ENCODE results near the gene VEZT.
"Not testable (repeated sequence)": the region's sequence is repeated elsewhere in the genome, so short reads cannot be mapped to it uniquely, and the experiment has no call there.

Gene VEZT

DNA sequence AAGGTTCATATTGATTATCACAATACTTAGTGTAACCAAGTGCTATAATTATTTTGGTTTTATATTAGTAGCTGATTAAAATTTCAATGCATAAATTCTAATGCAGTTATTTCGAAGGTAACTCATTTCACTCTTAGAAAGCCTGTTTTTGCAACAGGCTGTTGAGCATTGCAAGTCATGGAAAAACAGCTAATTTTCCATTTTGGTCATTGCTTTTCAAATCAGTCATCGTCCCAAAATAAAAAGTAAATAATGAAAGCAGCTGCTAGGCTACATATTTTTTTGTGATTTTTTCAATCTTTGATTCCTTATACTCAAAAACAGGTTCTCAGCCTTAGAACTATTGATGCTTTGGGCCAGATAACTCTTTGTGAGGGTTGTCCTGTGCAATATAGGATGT, 22.9 kb downstream of the VEZT start:
- peaks cover 2% of the 10 kb centered on the region for H3K9me3 ChIP-seq (ENCODE audit: severe bottlenecking)
- peaks cover 29% of the 10 kb centered on the region for H3K36me3 ChIP-seq
- TF ChIP-seq, protein P1, sequence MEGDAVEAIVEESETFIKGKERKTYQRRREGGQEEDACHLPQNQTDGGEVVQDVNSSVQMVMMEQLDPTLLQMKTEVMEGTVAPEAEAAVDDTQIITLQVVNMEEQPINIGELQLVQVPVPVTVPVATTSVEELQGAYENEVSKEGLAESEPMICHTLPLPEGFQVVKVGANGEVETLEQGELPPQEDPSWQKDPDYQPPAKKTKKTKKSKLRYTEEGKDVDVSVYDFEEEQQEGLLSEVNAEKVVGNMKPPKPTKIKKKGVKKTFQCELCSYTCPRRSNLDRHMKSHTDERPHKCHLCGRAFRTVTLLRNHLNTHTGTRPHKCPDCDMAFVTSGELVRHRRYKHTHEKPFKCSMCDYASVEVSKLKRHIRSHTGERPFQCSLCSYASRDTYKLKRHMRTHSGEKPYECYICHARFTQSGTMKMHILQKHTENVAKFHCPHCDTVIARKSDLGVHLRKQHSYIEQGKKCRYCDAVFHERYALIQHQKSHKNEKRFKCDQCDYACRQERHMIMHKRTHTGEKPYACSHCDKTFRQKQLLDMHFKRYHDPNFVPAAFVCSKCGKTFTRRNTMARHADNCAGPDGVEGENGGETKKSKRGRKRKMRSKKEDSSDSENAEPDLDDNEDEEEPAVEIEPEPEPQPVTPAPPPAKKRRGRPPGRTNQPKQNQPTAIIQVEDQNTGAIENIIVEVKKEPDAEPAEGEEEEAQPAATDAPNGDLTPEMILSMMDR (IDR thresholded peaks at IDR 0.05; ENCODE audit: low read depth, low read length) = no peak
- no peak overlapping the region for H3K4me3 ChIP-seq (ENCODE audit: low read depth, low read length)
- H3K27me3 ChIP-seq (ENCODE audit: insufficient read depth, low read depth, severe bottlenecking) = no peaks in the 10 kb centered on the region
- no peak for DNase-seq
- no peak overlapping the region for H3K27ac ChIP-seq

DNA sequence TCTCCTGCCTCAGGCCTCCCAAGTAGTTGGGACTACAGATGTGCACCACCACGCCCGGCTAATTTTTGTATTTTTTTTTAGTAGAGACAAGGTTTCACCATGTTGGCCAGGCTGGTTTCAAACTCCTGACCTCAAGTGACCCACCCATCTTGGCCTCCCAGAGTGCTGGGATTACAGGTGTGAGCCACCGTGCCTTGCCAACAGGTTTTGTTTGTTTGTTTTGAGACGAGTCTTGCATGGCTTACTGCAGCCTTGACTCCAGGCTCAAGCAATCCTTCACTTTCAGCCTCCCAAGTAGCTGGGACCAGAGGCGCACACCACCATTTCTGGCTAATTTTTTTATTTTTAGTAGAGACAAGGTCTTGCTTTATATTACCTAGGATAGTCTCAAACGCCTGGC, 23.5 kb downstream of the VEZT start:
- peaks cover 29% of the 10 kb centered on the region for H3K36me3 ChIP-seq
- not testable (repeated sequence) for H3K27me3 ChIP-seq (ENCODE audit: insufficient read depth, low read depth, severe bottlenecking); H3K27ac ChIP-seq; H3K9me3 ChIP-seq (ENCODE audit: severe bottlenecking); DNase-seq; H3K4me3 ChIP-seq (ENCODE audit: low read depth, low read length)

DNA sequence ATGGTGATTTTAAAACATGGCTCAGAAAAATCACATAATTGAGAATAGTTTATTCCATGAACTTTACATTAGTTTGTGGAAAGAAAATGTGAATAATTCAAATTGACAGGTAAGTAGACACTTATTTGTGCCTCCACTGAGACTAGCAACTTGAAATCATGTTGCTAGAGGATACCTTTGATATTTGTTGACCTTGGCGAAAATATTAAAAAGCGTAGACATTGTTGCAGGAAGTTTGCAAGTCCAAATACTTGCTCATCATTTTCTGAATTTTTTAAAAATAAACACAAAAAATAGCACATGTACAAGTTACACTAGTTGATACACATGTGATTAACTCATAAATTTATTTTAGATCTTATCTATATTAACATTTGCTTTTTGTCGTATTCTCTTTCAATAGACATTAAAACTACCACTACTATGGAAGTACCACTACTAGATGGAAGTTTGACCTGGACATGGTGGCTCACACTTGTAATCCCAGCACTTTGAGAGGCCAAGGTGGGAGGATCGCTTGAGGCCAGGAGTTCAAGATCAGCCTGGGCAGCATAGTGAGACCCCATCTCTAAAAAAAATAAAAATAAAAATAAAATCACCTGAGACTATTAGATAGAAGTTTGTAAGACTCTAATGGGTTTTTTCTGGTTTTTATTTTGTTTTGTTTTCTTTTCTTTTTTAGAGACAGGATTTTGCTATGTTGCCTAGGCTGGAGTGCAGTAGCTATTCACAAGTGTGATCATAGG, 24.3 kb downstream of the VEZT start:
- Histone ChIP-seq H3K36me3 (peaks cover 22% of the 10 kb centered on the region), H3K9me3 (ENCODE audit: severe bottlenecking) (no peaks in the 10 kb centered on the region), H3K27ac (no peak overlapping the region), H3K4me3 (ENCODE audit: low read depth, low read length) (no peak overlapping the region), H3K27me3 (ENCODE audit: insufficient read depth, low read depth, severe bottlenecking) (no peaks in the 10 kb centered on the region)
- TF ChIP-seq, protein P1 (IDR thresholded peaks at IDR 0.05; ENCODE audit: low read depth, low read length) = no peak
- no peak for DNase-seq

DNA sequence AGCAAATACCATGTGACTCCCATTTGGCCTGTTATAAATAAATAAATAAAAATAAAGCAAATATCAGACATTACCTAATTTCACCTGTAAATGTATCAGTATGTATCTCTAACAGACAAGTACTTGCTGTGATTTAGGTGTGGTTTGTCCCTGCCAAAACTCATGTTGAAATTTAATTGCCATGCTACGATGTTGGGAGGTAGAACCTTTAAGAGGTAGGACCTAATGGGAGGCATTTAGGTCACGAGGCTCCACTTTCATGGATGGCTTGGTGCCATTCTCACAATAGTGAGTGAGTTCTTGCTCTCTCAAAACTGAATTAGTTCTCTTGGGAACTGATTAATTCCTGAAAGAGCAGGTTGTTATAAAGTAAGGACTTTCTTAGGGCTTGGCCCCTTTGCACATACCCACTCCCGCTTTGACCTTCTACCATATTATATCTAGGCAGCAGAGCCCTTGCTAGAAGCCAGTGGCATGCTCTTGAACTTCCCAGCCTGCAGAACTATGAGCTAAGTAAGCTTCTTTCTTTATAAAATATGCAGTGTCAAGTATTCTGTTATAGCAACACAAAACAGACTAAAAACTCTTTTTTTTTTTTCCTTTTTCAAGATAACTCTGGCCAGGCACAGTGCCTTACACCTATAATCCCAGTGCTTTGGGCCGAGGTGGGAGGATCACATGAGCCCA, 26.0 kb downstream of the VEZT start:
- Histone ChIP-seq H3K4me3 (ENCODE audit: low read depth, low read length) (no peak overlapping the region), H3K27me3 (ENCODE audit: insufficient read depth, low read depth, severe bottlenecking) (no peaks in the 10 kb centered on the region), H3K27ac (no peak overlapping the region), H3K9me3 (ENCODE audit: severe bottlenecking) (no peaks in the 10 kb centered on the region), H3K36me3 (peaks cover 22% of the 10 kb centered on the region)
- no peak for DNase-seq
- TF ChIP-seq, protein P1 (IDR thresholded peaks at IDR 0.05; ENCODE audit: low read depth, low read length) = no peak

DNA sequence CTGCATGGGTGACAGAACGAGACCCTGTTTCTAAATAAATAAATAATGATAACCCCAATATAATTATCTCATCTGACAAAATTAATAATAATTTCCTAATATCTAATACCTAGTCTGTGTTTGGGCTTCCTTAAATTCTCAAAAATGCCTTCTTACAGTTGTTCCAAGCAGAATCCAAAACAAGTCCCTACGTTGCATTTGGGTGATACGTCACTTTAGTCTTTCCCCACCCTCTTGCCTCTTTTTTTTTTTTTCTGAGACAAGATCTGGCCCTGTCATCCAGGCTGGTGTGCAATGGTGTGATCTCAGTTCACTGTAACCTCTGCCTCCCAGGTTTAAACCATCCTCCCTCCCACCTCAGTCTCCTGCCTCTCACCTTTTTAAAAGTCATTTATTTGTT, 26.7 kb downstream of the VEZT start:
- H3K27ac ChIP-seq = no peak overlapping the region
- no peak overlapping the region for H3K4me3 ChIP-seq (ENCODE audit: low read depth, low read length)
- TF ChIP-seq, protein P1 (IDR thresholded peaks at IDR 0.05; ENCODE audit: low read depth, low read length) = no peak
- H3K9me3 ChIP-seq (ENCODE audit: severe bottlenecking) = no peaks in the 10 kb centered on the region
- H3K27me3 ChIP-seq (ENCODE audit: insufficient read depth, low read depth, severe bottlenecking) = no peaks in the 10 kb centered on the region
- DNase-seq = no peak
- H3K36me3 ChIP-seq = peaks cover 22% of the 10 kb centered on the region

DNA sequence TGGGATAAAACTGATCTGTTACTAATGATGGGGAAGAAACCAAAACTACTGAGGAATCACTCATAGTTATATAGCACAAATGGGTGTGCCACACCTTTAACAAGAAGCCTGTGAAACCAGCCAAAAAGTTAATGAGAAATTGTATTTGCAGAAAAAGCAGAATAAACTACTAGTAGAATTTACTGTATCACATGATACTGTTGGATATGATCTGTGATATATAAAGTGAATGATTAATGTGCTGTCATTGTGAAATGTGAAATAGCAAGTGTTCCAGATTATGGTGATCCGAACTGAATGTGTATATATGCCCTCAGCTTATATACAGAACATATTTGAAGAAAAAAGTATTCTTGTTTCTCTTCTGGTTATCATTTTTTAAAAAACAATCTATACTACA, 30.5 kb downstream of the VEZT start:
- Histone ChIP-seq H3K36me3 (peaks cover 27% of the 10 kb centered on the region), H3K9me3 (ENCODE audit: severe bottlenecking) (no peaks in the 10 kb centered on the region), H3K27me3 (ENCODE audit: insufficient read depth, low read depth, severe bottlenecking) (no peaks in the 10 kb centered on the region), H3K27ac (no peak overlapping the region), H3K4me3 (ENCODE audit: low read depth, low read length) (no peak overlapping the region)
- TF ChIP-seq, protein P1 (IDR thresholded peaks at IDR 0.05; ENCODE audit: low read depth, low read length) = no peak
- DNase-seq = no peak
